ENCODE measurements around the gene TRIM7. TPM values are rescaled to one million over a fixed set of nuclear protein-coding genes. Genes with fewer than 3 reads are reported as not detected.

Gene TRIM7
- total and polyA plus RNA-seq, 7 donors = 0.55 to 5.3 (median 1.2) TPM

- Histone ChIP-seq H3K27me3 (no peaks in the 10 kb centered on the region), H3K4me1 (peaks cover 0 to under 1% (median 0%) of the 10 kb centered on the region in 4 donors), H3K4me3 (no peak overlapping the region), H3K36me3 (peaks cover 19 to 67% (median 23%) of the 10 kb centered on the region in 4 donors), H3K9me3 (no peaks in the 10 kb centered on the region), H3K27ac (no peak overlapping the region)
- peak; percentile 38 for DNase-seq
- 68 to 85% methylated on average over 6 of the region's 6 CpGs for WGBS, 2 donors
- intact Hi-C loops (cut with DNase I) = no loop called here
- TF ChIP-seq CTCF (IDR thresholded peaks at IDR 0.05) = no peak
- no peak for TF ChIP-seq POLR2A (IDR thresholded peaks at IDR 0.05)
- TF ChIP-seq POLR2AphosphoS5 (IDR thresholded peaks at IDR 0.05) = no peak
- TF ChIP-seq EP300 (IDR thresholded peaks at IDR 0.05) = no peak
Measured at GRCh38 chr5:181230551-181230950, 25.6 kb upstream of the TRIM7 start.

- no peak overlapping the region for H3K27ac ChIP-seq
- H3K27me3 ChIP-seq = no peaks in the 10 kb centered on the region
- H3K4me1 ChIP-seq = peaks cover 0 to 7% (median 1%) of the 10 kb centered on the region in 4 donors
- 89 to 94% methylated on average over 13 of the region's 13 CpGs for WGBS, 2 donors
- intact Hi-C loops (cut with DNase I) = no loop called here
- peaks cover 14 to 62% (median 18%) of the 10 kb centered on the region in 4 donors for H3K36me3 ChIP-seq
- H3K9me3 ChIP-seq = no peaks in the 10 kb centered on the region
- no peak overlapping the region for H3K4me3 ChIP-seq
- TF ChIP-seq POLR2A (IDR thresholded peaks at IDR 0.05) = no peak
- TF ChIP-seq EP300 (IDR thresholded peaks at IDR 0.05) = no peak
- TF ChIP-seq POLR2AphosphoS5 (IDR thresholded peaks at IDR 0.05) = no peak
- TF ChIP-seq CTCF (IDR thresholded peaks at IDR 0.05) = no peak
- peak; percentile 58 for DNase-seq
Measured at GRCh38 chr5:181229996-181230395, 25.0 kb upstream of the TRIM7 start.

GRCh38 chr5:181224390-181225229 is 19.6 kb upstream of the TRIM7 start:
- no peak for DNase-seq
- 61 to 76% methylated on average over 22 of the region's 22 CpGs for WGBS, 2 donors
- TF ChIP-seq POLR2AphosphoS5 (IDR thresholded peaks at IDR 0.05) (no peak), CTCF (IDR thresholded peaks at IDR 0.05) (no peak), POLR2A (IDR thresholded peaks at IDR 0.05) (no peak), EP300 (IDR thresholded peaks at IDR 0.05) (no peak)
- Histone ChIP-seq H3K9me3 (no peaks in the 10 kb centered on the region), H3K27ac (peak overlapping the region; percentile 96 to 98 (median 96)), H3K27me3 (no peaks in the 10 kb centered on the region), H3K4me3 (peak overlapping the region; percentile 61 to 80 (median 70)), H3K36me3 (peaks cover 0 to 15% (median 0%) of the 10 kb centered on the region in 4 donors), H3K4me1 (peaks cover 4 to 27% (median 18%) of the 10 kb centered on the region in 4 donors)
- intact Hi-C loops (cut with DNase I) = no loop called here

GRCh38 chr5:181223729-181224389 is 18.9 kb upstream of the TRIM7 start:
- intact Hi-C loops (cut with DNase I) = loop anchor here (1.0 kb wide), 2 partner anchors 19 to 37 kb away; partner anchors contain the start of genes RACK1 and TRIM52
- Histone ChIP-seq H3K4me3 (peak overlapping the region; percentile 61 to 80 (median 70)), H3K36me3 (peaks cover 0 to 15% (median 0%) of the 10 kb centered on the region in 4 donors), H3K27me3 (no peaks in the 10 kb centered on the region), H3K4me1 (peaks cover 4 to 27% (median 18%) of the 10 kb centered on the region in 4 donors), H3K9me3 (no peaks in the 10 kb centered on the region), H3K27ac (peak overlapping the region; percentile 96 to 98 (median 96))
- WGBS, 2 donors = 1% methylated on average over 31 of the region's 31 CpGs
- peak; percentile 83 for DNase-seq
- no peak for TF ChIP-seq CTCF (IDR thresholded peaks at IDR 0.05)

Measured in sigmoid colon (tissue), 7 donors.